ENCODE data around the gene TMEM89. TPM values are rescaled to one million over a fixed set of nuclear protein-coding genes. Genes with fewer than 3 reads are reported as not detected.
A peak's percentile ranks its signal among the peaks of the same experiment; 100 is the strongest.

Gene TMEM89
- total RNA-seq, 6 experiments from 2014 or later = 0.25 TPM; not detected in 5

GRCh38 chr3:48598323-48599076, 23.1 kb downstream of the TMEM89 start:
- peak; percentile 59 for TF ChIP-seq CTCF (IDR thresholded peaks at IDR 0.05)
- Mint-ChIP-seq H3K4me3 (peak overlapping the region; percentile 82), H3K27me3 (ENCODE audit: insufficient read depth) (peaks cover 2% of the 10 kb centered on the region), H3K27ac (peak overlapping the region; percentile 93), H3K9me3 (no peaks in the 10 kb centered on the region), H3K4me1 (ENCODE audit: low read depth) (peaks cover 70% of the 10 kb centered on the region), H3K36me3 (ENCODE audit: low read depth) (peaks cover 36% of the 10 kb centered on the region)
- peak; percentile 98 for DNase-seq

DNA sequence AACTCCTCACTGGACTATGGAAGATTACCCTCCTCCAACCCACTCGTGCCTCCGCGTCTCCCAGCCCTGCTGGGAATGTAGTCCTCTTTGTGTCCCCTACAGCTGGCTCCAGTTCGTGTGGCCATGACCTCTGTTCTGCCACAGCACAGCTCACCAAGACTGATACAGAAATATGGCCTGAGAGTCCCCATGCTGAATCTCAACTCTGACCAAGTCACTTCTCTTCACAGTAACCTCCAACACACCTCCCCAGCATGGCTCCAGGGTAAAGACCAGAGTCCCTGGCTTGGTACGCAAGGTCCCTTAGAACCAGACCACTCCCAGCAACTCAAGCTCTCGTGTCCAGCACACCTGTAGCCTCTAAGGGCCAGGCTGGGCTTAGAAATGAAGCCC, 24.2 kb downstream of the TMEM89 start:
- H3K36me3 Mint-ChIP-seq (ENCODE audit: low read depth) = peaks cover 34% of the 10 kb centered on the region
- no peaks in the 10 kb centered on the region for H3K9me3 Mint-ChIP-seq
- 0 out of 2 replicates have a peak overlapping the region, but pooled peaks have one; percentile 34 for H3K4me3 Mint-ChIP-seq
- peaks cover 80% of the 10 kb centered on the region for H3K4me1 Mint-ChIP-seq (ENCODE audit: low read depth)
- peaks cover 2% of the 10 kb centered on the region for H3K27me3 Mint-ChIP-seq (ENCODE audit: insufficient read depth)
- TF ChIP-seq CTCF (IDR thresholded peaks at IDR 0.05) = no peak
- peak overlapping the region; percentile 93 for H3K27ac Mint-ChIP-seq
- DNase-seq = no peak

DNA sequence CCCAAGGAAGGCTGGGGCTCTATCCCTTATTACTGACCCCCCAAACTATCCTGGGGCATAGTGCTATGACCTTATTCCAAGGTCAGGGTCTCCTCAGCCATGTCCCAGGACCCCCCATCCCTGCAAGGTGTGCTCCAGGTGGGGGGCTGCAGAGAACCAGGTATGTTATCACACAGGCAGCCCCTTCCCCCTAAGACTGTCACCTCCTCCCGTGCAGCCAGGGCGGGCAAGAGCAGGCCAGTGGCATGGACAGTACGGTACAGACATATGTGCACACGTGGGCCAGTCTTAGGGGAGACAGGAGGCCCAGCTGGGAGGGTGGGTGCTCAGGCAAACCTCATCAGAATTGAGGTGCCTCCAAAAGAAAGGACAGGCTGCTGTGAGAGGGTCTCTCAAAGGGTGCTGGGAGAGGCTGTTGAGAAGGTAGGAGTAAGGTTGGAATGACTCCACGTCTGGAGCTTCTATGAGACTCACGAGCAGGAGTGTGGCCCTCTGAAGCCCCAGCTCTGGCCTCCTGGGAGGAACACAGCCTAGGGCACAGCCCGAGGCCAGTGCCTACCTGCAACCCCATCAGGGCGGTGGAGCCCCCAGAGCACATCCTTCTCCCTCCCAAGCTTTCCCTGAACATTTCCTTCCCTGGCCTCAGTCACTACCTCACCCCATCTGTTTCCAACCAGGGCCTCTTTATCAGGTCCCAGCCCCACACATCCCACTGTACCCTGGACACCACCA, 24.7 kb downstream of the TMEM89 start:
- DNase-seq = no peak

GRCh38 chr3:48596157-48596556, 25.4 kb downstream of the TMEM89 start:
- H3K27ac Mint-ChIP-seq = peak overlapping the region; percentile 93
- peak overlapping the region; percentile 90 for H3K4me3 Mint-ChIP-seq
- H3K9me3 Mint-ChIP-seq = no peaks in the 10 kb centered on the region
- no peak for DNase-seq
- TF ChIP-seq CTCF (IDR thresholded peaks at IDR 0.05) = no peak
- peaks cover 81% of the 10 kb centered on the region for H3K4me1 Mint-ChIP-seq (ENCODE audit: low read depth)
- peaks cover 2% of the 10 kb centered on the region for H3K27me3 Mint-ChIP-seq (ENCODE audit: insufficient read depth)
- peaks cover 30% of the 10 kb centered on the region for H3K36me3 Mint-ChIP-seq (ENCODE audit: low read depth)

More for the DNA sequence above, 24.7 kb downstream of the TMEM89 start:
- Mint-ChIP-seq H3K27me3 (ENCODE audit: insufficient read depth) (peaks cover 2% of the 10 kb centered on the region), H3K36me3 (ENCODE audit: low read depth) (peaks cover 30% of the 10 kb centered on the region), H3K4me3 (0 out of 2 replicates have a peak overlapping the region, but pooled peaks have one; percentile 34), H3K9me3 (no peaks in the 10 kb centered on the region), H3K4me1 (ENCODE audit: low read depth) (peaks cover 80% of the 10 kb centered on the region), H3K27ac (peak overlapping the region; percentile 93)
- no peak for TF ChIP-seq CTCF (IDR thresholded peaks at IDR 0.05)

DNA sequence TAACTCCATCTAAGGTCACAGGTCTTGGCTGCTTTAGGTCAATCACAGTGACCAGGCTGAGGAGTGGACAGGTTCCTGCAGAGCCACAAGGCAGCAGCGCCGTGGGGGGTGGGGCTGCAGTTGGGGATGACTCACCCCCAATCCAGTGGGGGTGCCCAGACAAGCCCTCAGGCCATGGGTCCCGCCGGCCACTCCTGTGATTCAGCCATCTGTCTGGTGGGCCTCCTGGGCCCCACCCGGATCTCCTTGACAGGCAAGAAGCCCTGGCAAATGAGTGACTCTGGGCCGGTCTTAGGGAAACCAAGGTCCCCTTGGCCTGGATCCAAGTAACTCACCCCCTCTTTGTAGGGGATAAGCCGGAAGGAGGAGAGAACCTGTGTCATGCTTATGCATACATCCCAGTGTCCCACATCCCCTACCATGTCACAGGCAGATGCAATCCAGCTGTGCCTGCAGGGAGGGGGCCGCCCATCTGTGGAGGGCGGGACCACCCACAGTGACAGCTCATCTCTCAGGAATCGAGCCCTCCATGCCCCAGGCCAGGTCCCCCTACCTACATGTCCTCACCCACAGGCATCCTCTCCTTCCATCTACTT, 25.9 kb downstream of the TMEM89 start:
- no peak for TF ChIP-seq CTCF (IDR thresholded peaks at IDR 0.05)
- DNase-seq = peak; percentile 97
- Mint-ChIP-seq H3K4me3 (peak overlapping the region; percentile 90), H3K4me1 (ENCODE audit: low read depth) (peaks cover 82% of the 10 kb centered on the region), H3K27ac (peak overlapping the region; percentile 93), H3K36me3 (ENCODE audit: low read depth) (peaks cover 30% of the 10 kb centered on the region), H3K27me3 (ENCODE audit: insufficient read depth) (peaks cover 2% of the 10 kb centered on the region), H3K9me3 (no peaks in the 10 kb centered on the region)

Measured in HFFc6 (cell line).